HG03066 (cell line): ENCODE results near the gene CD300C.
"Not testable (repeated sequence)": the region's sequence is repeated elsewhere in the genome, so short reads cannot be mapped to it uniquely, and the experiment has no call there.

ENCODE experiments used
- ATAC-seq: cut with Tn5 transposase; IDR thresholded peaks from one replicate; pipeline ENCODE4 v1.9.1; 2021; ENCODE audit warnings: low read depth; ENCODE audit not compliant: unreplicated experiment

Gene CD300C

GRCh38 chr17:74515941-74516340, 30.0 kb downstream of the CD300C start:
- ATAC-seq = no peak

GRCh38 chr17:74514632-74515334, 31.1 kb downstream of the CD300C start:
- no peak for ATAC-seq

DNA sequence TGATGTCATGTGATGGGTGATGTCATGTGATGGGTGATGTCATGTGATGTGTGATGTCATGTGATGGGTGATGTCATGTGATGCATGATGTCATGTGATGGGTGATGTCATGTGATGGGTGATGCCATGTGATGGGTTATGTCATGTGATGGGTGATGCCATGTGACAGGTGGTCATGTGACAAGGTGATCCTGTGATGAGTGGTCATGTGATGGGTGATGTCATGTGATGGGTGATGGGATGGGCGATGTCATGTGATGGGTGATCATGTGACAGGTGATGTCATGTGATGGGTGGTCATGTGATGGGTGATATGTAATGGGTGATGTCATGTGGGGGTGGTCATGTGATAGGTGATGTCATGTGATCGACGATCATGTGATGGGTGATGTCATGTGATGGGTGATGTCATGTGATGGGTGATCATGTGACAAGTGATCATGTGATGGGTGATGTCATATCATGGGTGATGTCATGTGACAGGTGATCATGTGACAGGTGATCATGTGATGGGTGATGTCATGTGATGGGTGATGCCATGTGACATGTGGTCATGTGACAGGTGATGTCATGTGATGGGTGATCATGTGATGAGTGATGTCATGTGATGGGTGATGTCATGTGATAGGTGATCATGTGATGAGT, 31.8 kb downstream of the CD300C start:
- ATAC-seq = no peak

DNA sequence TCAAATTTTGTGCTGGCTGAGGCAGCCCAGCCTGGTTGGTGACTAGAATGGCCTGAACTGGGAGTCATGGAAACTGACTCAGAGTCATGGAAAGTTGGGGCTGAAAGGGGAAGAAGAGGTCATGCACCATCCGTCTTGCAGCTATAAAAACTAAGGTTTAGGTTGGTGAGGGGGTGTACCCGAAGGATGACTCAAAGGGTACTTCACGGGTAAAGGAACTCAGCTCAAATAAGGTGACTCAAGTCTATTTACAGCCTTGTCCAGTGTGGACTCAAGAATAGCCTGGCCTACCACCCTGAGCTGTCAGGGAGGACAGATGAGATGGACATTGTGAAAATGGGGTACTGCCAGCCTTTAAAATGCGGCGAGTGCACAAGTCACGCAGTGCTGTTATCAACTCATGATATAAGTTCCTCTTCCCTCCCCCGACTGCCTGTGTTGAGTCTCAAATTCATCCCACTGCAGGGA, 33.3 kb downstream of the CD300C start:
- no peak for ATAC-seq

GRCh38 chr17:74512036-74512435, 33.9 kb downstream of the CD300C start:
- no peak for ATAC-seq

GRCh38 chr17:74508156-74508555, 37.8 kb downstream of the CD300C start:
- no peak for ATAC-seq

DNA sequence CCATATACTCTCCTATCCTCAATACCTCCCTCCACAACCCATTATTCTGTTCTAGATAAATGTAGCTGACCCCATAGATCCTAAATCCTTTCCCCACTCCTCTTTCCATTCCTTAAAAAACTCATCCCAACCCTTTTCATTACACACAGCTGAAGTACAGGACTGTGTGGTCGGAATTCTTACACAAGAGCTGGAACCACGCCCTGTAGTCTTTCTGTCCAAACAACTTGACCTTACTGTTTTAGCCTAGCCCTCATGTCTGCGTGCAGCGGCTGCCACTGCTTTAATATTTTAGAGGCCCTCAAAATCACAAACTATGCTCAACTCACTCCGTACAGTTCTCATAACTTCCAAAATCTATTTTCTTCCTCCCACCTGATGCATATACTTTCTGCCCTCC, 42.0 kb downstream of the CD300C start:
- ATAC-seq = not testable (repeated sequence)

GRCh38 chr17:74502861-74503260, 43.1 kb downstream of the CD300C start:
- ATAC-seq = no peak

DNA sequence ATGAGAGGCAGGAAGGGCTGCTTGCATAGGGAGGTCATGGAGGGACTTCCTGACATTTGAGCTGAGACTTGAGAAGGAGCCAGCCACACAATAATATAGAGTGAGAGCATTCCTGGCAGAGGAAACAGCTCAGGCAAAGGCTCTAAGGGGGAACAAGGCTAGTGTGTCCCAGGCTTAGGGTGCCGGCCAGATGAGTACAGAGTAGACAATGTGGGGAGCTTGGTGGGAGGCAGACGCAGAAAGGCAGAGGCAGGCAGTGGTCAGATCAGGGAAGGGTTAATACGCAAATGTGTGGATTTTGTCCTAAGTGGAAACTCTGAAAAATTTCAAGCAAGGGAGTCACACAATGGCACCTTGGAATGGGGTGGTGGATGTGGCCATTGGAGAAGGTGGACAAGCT, 45.9 kb downstream of the CD300C start:
- ATAC-seq = no peak

DNA sequence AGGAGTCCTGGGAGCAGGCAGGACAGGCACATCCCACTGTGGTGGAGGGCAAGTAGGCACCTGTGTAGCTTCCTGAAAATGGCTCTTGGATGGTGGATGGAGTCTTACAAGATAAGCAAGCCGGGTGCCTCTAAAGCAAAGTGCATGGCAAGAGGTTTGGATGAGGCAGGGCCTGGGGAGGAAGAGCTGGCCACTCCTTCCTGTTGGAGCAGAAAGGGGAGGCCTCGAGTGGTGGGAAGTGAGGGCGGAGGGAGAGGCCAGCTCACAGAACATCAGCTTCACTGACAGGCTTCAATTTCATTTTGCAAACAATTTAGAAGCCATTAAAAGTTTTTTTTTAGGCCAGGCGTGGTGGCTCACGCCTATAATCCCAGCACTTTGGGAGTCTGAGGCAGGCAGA, 48.4 kb downstream of the CD300C start:
- ATAC-seq = no peak

DNA sequence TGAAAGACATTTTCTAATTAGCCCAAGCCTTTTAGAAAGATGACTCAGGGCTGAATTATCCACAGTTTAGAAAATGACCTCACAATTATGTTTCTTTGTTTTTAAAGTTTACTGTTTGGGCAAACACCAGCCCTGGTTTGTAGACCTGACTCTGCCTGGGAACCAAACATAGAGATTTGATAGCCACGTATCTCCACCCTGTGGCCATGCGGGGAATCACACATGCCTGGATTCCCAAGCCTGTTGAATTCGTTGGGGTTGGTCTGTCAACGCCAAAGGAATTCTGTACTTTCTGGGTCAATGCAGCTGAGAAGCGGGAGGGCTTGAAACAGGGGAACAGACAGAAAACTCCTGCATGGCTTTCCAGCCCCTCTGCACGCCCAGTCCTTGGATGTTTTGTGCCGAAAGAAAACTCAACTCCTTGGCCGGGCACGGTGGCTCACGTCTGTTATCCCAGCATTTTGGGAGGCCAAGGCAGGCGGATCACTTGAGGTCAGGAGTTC, 52.5 kb downstream of the CD300C start:
- no peak for ATAC-seq

GRCh38 chr17:74491626-74492025, 54.3 kb downstream of the CD300C start:
- ATAC-seq = no peak
